Loucy (cell line): Measurements from ENCODE around the gene NCKAP5.

Experiments used
- H2AFZ ChIP-seq: fragments of 200-600 bp; sonication (generic); 2 replicates; pipeline ENCODE4 v1.6.0; 2016; ENCODE audit warnings: antibody characterized with exemption, mild to moderate bottlenecking, low read length, moderate library complexity
- H3F3A ChIP-seq: fragments of 200-600 bp; 2 replicates; pipeline ENCODE4 v1.6.0; 2016; ENCODE audit warnings: antibody characterized with exemption, low read depth, mild to moderate bottlenecking
- H3K27me3 ChIP-seq: fragments of 200-600 bp; sonication (generic); 2 replicates; pipeline ENCODE4 v1.6.1; 2014; ENCODE audit warnings: low read length, mild to moderate bottlenecking; ENCODE audit not compliant: insufficient read depth, poor library complexity, severe bottlenecking
- H3K36me3 ChIP-seq: fragments of 200-600 bp; sonication (generic); 2 replicates; pipeline ENCODE4 v1.6.1; 2016; ENCODE audit warnings: low read length; ENCODE audit not compliant: insufficient read depth
- H3K4me1 ChIP-seq: fragments of 200-600 bp; sonication (generic); 2 replicates; pipeline ENCODE4 v1.5.1; 2014; ENCODE audit warnings: low read length, mild to moderate bottlenecking; ENCODE audit not compliant: insufficient read depth, poor library complexity, severe bottlenecking
- H3K4me2 ChIP-seq: fragments of 200-600 bp; sonication (generic); 2 replicates; pipeline ENCODE4 v1.6.0; 2014; ENCODE audit warnings: antibody characterized with exemption, low read length, low read depth, mild to moderate bottlenecking; ENCODE audit not compliant: poor library complexity, severe bottlenecking
- H3K4me3 ChIP-seq: fragments of 200-600 bp; sonication (generic); 2 replicates; pipeline ENCODE4 v1.5.1; 2014; ENCODE audit warnings: low read length, mild to moderate bottlenecking, mixed read lengths; ENCODE audit not compliant: poor library complexity, severe bottlenecking
- H3K79me2 ChIP-seq: fragments of 200-600 bp; sonication (generic); 2 replicates; pipeline ENCODE4 v1.6.1; 2014; ENCODE audit warnings: low read length; ENCODE audit not compliant: insufficient read depth
- H3K9ac ChIP-seq: fragments of 200-600 bp; sonication (generic); 2 replicates; pipeline ENCODE4 v1.6.0; 2014; ENCODE audit warnings: mild to moderate bottlenecking, low read depth, low read length, moderate library complexity; ENCODE audit not compliant: poor library complexity, severe bottlenecking
- H3K9me2 ChIP-seq: fragments of 200-600 bp; sonication (generic); replicated peaks from 2 replicates; pipeline ENCODE4 v1.6.1; 2016; ENCODE audit warnings: low read depth, low read length, mixed read lengths
- H3K9me3 ChIP-seq: fragments of 200-600 bp; sonication (generic); 2 replicates; pipeline ENCODE4 v1.6.1; 2014; ENCODE audit warnings: mild to moderate bottlenecking, antibody characterized with exemption, low read length, low read depth; ENCODE audit not compliant: insufficient read depth
- H4K20me1 ChIP-seq: fragments of 200-600 bp; sonication (generic); 2 replicates; pipeline ENCODE4 v1.6.0; 2014; ENCODE audit warnings: antibody characterized with exemption, low read length, mild to moderate bottlenecking; ENCODE audit not compliant: insufficient read depth, poor library complexity, severe bottlenecking
- CTCF ChIP-seq: fragments of 200-600 bp; sonication (generic); conservative IDR thresholded peaks from 2 replicates; pipeline ENCODE4 v1.5.1; 2014; ENCODE audit warnings: mild to moderate bottlenecking, antibody characterized with exemption, low read length
- EZH2phosphoT487 ChIP-seq: fragments of 200-600 bp; IDR thresholded peaks from 2 replicates; pipeline ENCODE4 v1.6.1; 2018; ENCODE audit warnings: antibody characterized with exemption, mild to moderate bottlenecking, moderate library complexity, borderline replicate concordance

Gene NCKAP5

GRCh38 chr2:133286326-133286922, 281.8 kb downstream of the NCKAP5 start:
- H3K9ac ChIP-seq, result no peak overlapping the region
- no peaks in the 10 kb centered on the region for H3F3A ChIP-seq
- H3K4me3 ChIP-seq, result no peak overlapping the region
- H3K9me2 ChIP-seq, result no peaks in the 10 kb centered on the region; the same call in 1 of the 2 replicates
- no peaks in the 10 kb centered on the region for H3K27me3 ChIP-seq
- no peaks in the 10 kb centered on the region for H3K9me3 ChIP-seq
- TF ChIP-seq CTCF (no peak), EZH2phosphoT487 (no peak)
- no peak overlapping the region for H3K4me2 ChIP-seq
- no peaks in the 10 kb centered on the region for H4K20me1 ChIP-seq
- H3K79me2 ChIP-seq, result no peaks in the 10 kb centered on the region
- H3K36me3 ChIP-seq, result no peaks in the 10 kb centered on the region
- H3K4me1 ChIP-seq, result no peaks in the 10 kb centered on the region
- H2AFZ ChIP-seq, result no peak overlapping the region

DNA sequence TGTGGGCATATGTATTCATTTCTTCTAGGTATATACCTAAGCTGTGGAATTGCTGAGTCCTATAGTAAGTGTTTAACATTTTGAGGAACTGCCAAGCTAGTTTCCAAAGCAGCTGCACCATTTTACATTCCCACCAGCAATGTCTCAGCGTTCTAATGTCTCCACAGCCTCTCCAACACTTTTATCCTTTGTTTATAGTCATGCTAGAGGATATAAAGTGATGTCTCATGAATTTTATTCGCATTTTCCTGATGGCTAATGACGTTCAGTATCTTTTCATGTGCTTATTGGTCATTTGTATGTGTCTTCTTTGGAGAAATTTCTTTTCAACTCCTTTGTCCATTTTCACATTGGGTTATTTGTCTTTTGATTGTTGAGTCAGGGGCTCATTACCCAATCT, 295.2 kb downstream of the NCKAP5 start:
- H4K20me1 ChIP-seq, result no peaks in the 10 kb centered on the region
- H2AFZ ChIP-seq, result no peak overlapping the region
- H3K9ac ChIP-seq, result no peak overlapping the region
- no peaks in the 10 kb centered on the region for H3K27me3 ChIP-seq
- no peaks in the 10 kb centered on the region for H3F3A ChIP-seq
- no peak overlapping the region for H3K4me3 ChIP-seq
- H3K9me3 ChIP-seq, result no peaks in the 10 kb centered on the region
- no peaks in the 10 kb centered on the region for H3K9me2 ChIP-seq
- no peaks in the 10 kb centered on the region for H3K4me1 ChIP-seq
- no peak overlapping the region for H3K4me2 ChIP-seq
- H3K36me3 ChIP-seq, result no peaks in the 10 kb centered on the region
- TF ChIP-seq EZH2phosphoT487, result no peak
- TF ChIP-seq CTCF, result no peak
- no peaks in the 10 kb centered on the region for H3K79me2 ChIP-seq

- TF ChIP-seq CTCF (no peak), EZH2phosphoT487 (no peak)
Measured at GRCh38 chr2:133271105-133271504, 297.2 kb downstream of the NCKAP5 start.

More at GRCh38 chr2:133271105-133271504, 297.2 kb downstream of the NCKAP5 start:
- no peak overlapping the region for H3K4me3 ChIP-seq
- no peaks in the 10 kb centered on the region for H3K9me2 ChIP-seq
- H3K9me3 ChIP-seq, result no peaks in the 10 kb centered on the region
- H3K36me3 ChIP-seq, result no peaks in the 10 kb centered on the region
- no peak overlapping the region for H3K9ac ChIP-seq
- no peak overlapping the region for H3K4me2 ChIP-seq
- no peaks in the 10 kb centered on the region for H3F3A ChIP-seq
- no peaks in the 10 kb centered on the region for H3K27me3 ChIP-seq
- H3K4me1 ChIP-seq, result no peaks in the 10 kb centered on the region
- H3K79me2 ChIP-seq, result no peaks in the 10 kb centered on the region
- no peak overlapping the region for H2AFZ ChIP-seq
- H4K20me1 ChIP-seq, result no peaks in the 10 kb centered on the region
